GM12865 (cell line): ENCODE data around the gene HPCAL1.

Experiments
- DNase-seq: peaks from one replicate; pipeline ENCODE4 v3.0.0; 2010; ENCODE audit warnings: low read depth
- H3K4me3 ChIP-seq: 2 replicates; pipeline ENCODE4 v1.5.1; 2011; ENCODE audit warnings: mild to moderate bottlenecking, low read depth, low read length, control low read depth
- CTCF ChIP-seq: IDR thresholded peaks from 2 replicates; pipeline ENCODE4 v1.5.1; 2011; ENCODE audit warnings: low read length, control low read depth, low read depth, inconsistent platforms; ENCODE audit not compliant: insufficient read depth; ENCODE audit errors: missing control alignments

HPCAL1 gene

GRCh38 chr2:10471046-10471571, 168.4 kb downstream of the HPCAL1 start:
- no peak overlapping the region for H3K4me3 ChIP-seq
- TF ChIP-seq CTCF, result no peak
- no peak for DNase-seq

GRCh38 chr2:10471955-10472354, 169.3 kb downstream of the HPCAL1 start:
- DNase-seq, result no peak
- no peak overlapping the region for H3K4me3 ChIP-seq
- TF ChIP-seq CTCF, result no peak

- DNase-seq, result no peak
- no peak for TF ChIP-seq CTCF
- no peak overlapping the region for H3K4me3 ChIP-seq
These were observed 170.5 kb downstream of the HPCAL1 start for GRCh38 chr2:10473121-10473756.

GRCh38 chr2:10475221-10475722, 172.6 kb downstream of the HPCAL1 start:
- no peak for TF ChIP-seq CTCF
- DNase-seq, result no peak
- no peak overlapping the region for H3K4me3 ChIP-seq

GRCh38 chr2:10475811-10476660, 173.3 kb downstream of the HPCAL1 start:
- no peak for TF ChIP-seq CTCF
- no peak for DNase-seq
- H3K4me3 ChIP-seq, result no peak overlapping the region

GRCh38 chr2:10476723-10477442, 174.2 kb downstream of the HPCAL1 start:
- H3K4me3 ChIP-seq, result no peak overlapping the region
- DNase-seq, result no peak
- TF ChIP-seq CTCF, result no peak
